Measurements from ENCODE around the gene PEX14.

- TF ChIP-seq CTCF (IDR thresholded peaks at IDR 0.05) (no peak), POLR2AphosphoS5 (IDR thresholded peaks at IDR 0.05; ENCODE audit: low read depth, low read length) (no peak), SIN3A (IDR thresholded peaks at IDR 0.05; ENCODE audit: borderline replicate concordance, insufficient read depth, low read depth, low read length) (no peak)
Measured at GRCh38 chr1:10665226-10665625, 190.5 kb downstream of the PEX14 start.

All from Panc1 (cell line).